Activated naive CD4-positive, alpha-beta T cell treated with anti-CD3 and anti-CD28 coated beads, Interleukin-2, amount 10 ng/mL, durations not matched to agents 7 days and 5 days (primary cell): ENCODE results near the gene ABCB8.

Source experiments
- CTCF ChIA-PET: fragments of 350-600 bp; sonication (Branson Sonifier 250); formaldehyde crosslinking; loops from one replicate; lab custom pipeline; 2021; ENCODE audit warnings: antibody characterized with exemption; lab: Charles Lee
- DNase-seq: peaks from one replicate; pipeline ENCODE4 v3.0.0-alpha.2; 2020
- H3K27ac Mint-ChIP-seq: one replicate; pipeline ENCODE4 v1.8.0; 2021; ENCODE audit warnings: mild to moderate bottlenecking, moderate library complexity, mixed read lengths
- H3K27me3 Mint-ChIP-seq: one replicate; pipeline ENCODE4 v1.8.0; 2021; ENCODE audit warnings: mild to moderate bottlenecking, mixed read lengths
- H3K36me3 Mint-ChIP-seq: one replicate; pipeline ENCODE4 v1.8.0; 2021; ENCODE audit warnings: mixed read lengths
- H3K4me1 Mint-ChIP-seq: one replicate; pipeline ENCODE4 v1.8.0; 2021; ENCODE audit warnings: mixed read lengths
- H3K4me3 Mint-ChIP-seq: one replicate; pipeline ENCODE4 v1.8.0; 2021; ENCODE audit warnings: mild to moderate bottlenecking, moderate library complexity, mixed read lengths
- H3K9me3 Mint-ChIP-seq: one replicate; pipeline ENCODE4 v1.8.0; 2021; ENCODE audit warnings: mixed read lengths

ABCB8 gene

GRCh38 chr7:151076863-151077704 lies 48.8 kb downstream of the ABCB8 start:
- H3K4me1 Mint-ChIP-seq = peaks cover 27% of the 10 kb centered on the region
- H3K27ac Mint-ChIP-seq = no peak overlapping the region
- H3K4me3 Mint-ChIP-seq = no peak overlapping the region
- no peak for DNase-seq
- CTCF ChIA-PET = interaction anchor here (1.1 to 1.6 kb wide), 6 partner anchors 14 to 115 kb away, joined by 3 to 4 read pairs (median 4); no protein-coding TSS in a partner anchor
- no peaks in the 10 kb centered on the region for H3K27me3 Mint-ChIP-seq
- no peaks in the 10 kb centered on the region for H3K9me3 Mint-ChIP-seq
- H3K36me3 Mint-ChIP-seq = peaks cover 29% of the 10 kb centered on the region

GRCh38 chr7:151077705-151078232 lies 49.5 kb downstream of the ABCB8 start:
- peak overlapping the region; percentile 54 for H3K4me3 Mint-ChIP-seq
- no peak for DNase-seq
- no peak overlapping the region for H3K27ac Mint-ChIP-seq
- CTCF ChIA-PET = interaction anchor here (1.2 to 1.6 kb wide), 3 partner anchors 14 to 34 kb away, joined by 3 to 4 read pairs (median 4); no protein-coding TSS in a partner anchor
- H3K36me3 Mint-ChIP-seq = peaks cover 29% of the 10 kb centered on the region
- H3K9me3 Mint-ChIP-seq = no peaks in the 10 kb centered on the region
- peaks cover 33% of the 10 kb centered on the region for H3K4me1 Mint-ChIP-seq
- no peaks in the 10 kb centered on the region for H3K27me3 Mint-ChIP-seq

DNA sequence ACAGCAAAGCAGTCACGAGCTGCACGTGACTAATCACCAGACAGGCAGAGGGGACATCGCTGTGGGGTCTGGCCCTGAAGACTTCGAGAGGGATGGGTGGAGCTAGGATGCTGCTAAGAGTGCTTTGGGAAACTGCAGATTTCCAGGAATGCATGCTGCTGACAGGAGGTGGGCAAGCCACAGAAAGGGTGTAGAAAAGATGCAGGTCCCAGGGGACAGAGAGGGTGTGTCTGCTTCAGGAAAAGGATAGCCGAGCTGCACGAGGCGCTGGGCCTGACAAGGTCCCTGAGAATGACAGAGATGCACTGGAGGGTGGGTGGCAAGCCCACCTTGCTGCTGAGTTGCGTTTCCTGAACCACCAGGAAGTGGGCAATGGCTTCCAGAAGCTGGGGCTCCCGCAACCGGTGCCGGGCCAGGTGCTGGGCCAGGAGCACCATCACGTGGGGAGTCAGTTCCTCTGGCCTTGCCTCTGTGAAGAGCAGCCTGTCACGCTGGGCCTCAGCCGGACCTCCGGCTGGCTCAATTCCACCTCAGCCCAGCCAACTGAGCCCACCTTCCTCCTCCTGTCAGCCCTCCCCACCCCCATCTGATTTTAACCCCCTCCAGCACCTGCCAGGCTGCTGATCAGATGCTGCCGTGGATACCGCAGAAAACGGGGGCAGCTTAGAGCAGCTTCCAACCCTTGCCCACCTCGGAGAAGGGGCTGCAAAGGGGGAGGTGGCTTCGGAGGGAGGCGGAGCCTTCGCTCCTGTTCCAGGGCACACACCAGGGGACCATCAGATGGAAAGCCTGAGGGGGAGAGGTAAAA lies 50.2 kb downstream of the ABCB8 start:
- Mint-ChIP-seq H3K27ac (no peak overlapping the region), H3K36me3 (peaks cover 30% of the 10 kb centered on the region), H3K9me3 (no peaks in the 10 kb centered on the region), H3K4me1 (peaks cover 35% of the 10 kb centered on the region), H3K4me3 (peak overlapping the region; percentile 91), H3K27me3 (peaks cover 1% of the 10 kb centered on the region)
- CTCF ChIA-PET = interaction anchor here (1.2 to 1.6 kb wide), 3 partner anchors 13 to 33 kb away, joined by 3 to 4 read pairs (median 4); no protein-coding TSS in a partner anchor
- DNase-seq = no peak

- H3K27ac Mint-ChIP-seq = peak overlapping the region; percentile 87
- H3K4me1 Mint-ChIP-seq = peaks cover 42% of the 10 kb centered on the region
- H3K4me3 Mint-ChIP-seq = peak overlapping the region; percentile 91
- peaks cover 5% of the 10 kb centered on the region for H3K27me3 Mint-ChIP-seq
- CTCF ChIA-PET = no interaction called here
- H3K36me3 Mint-ChIP-seq = peaks cover 27% of the 10 kb centered on the region
- DNase-seq = no peak
- H3K9me3 Mint-ChIP-seq = no peaks in the 10 kb centered on the region
Measured at GRCh38 chr7:151079199-151079910, 51.1 kb downstream of the ABCB8 start.

GRCh38 chr7:151080067-151080521 lies 51.8 kb downstream of the ABCB8 start:
- no peaks in the 10 kb centered on the region for H3K9me3 Mint-ChIP-seq
- peaks cover 46% of the 10 kb centered on the region for H3K4me1 Mint-ChIP-seq
- H3K36me3 Mint-ChIP-seq = peaks cover 24% of the 10 kb centered on the region
- CTCF ChIA-PET = no interaction called here
- peak; percentile 50 for DNase-seq
- H3K27me3 Mint-ChIP-seq = peaks cover 13% of the 10 kb centered on the region
- H3K27ac Mint-ChIP-seq = peak overlapping the region; percentile 87
- peak overlapping the region; percentile 91 for H3K4me3 Mint-ChIP-seq

DNA sequence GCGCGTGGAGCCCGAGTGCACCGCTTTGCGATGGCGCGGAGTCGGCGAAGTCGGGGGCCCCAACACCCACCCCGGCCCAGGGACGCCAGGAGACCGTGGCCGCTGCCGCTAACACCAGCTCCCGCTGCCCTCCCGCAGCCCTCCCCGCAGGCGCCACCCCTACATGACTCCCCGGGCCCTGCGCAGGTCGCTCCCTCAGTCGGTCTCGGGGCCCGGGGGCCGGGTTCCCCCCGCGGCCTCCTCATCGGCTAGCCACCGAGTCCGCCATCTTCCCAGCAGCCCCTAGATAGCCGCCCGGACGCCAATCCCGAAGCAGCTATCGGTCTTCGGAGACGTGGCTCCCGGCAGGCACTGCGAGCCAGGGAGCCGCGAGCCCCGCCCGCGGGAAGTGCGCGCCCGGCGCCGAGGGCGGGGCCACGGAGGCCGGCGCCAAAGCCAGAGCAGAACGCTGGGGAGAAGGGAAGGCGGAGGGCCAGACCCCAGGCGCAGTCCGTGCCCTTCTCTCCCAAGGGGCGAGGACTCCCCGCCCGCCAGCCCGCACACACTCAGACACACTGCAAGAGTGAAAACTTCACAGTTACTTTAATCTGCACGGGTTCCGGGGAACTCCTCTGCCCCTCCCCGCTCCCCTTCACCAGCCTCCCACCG lies 52.4 kb downstream of the ABCB8 start, which contains the start of gene FASTK:
Gene FASTK (minus strand): TSS at position 288 of the 648 bp plus-strand sequence. CDS start 43 bp downstream, at position 245.
- Mint-ChIP-seq H3K4me3 (peak within 1 kb of the TSS; percentile 91), H3K4me1 (peaks cover 52% of the 10 kb centered on the region), H3K36me3 (peaks cover 18% of the 10 kb centered on the region), H3K27ac (peak within 1 kb of the TSS; percentile 87), H3K27me3 (peaks cover 18% of the 10 kb centered on the region), H3K9me3 (no peaks in the 10 kb centered on the region)
- CTCF ChIA-PET = no interaction called here
- peak; percentile 93 for DNase-seq

DNA sequence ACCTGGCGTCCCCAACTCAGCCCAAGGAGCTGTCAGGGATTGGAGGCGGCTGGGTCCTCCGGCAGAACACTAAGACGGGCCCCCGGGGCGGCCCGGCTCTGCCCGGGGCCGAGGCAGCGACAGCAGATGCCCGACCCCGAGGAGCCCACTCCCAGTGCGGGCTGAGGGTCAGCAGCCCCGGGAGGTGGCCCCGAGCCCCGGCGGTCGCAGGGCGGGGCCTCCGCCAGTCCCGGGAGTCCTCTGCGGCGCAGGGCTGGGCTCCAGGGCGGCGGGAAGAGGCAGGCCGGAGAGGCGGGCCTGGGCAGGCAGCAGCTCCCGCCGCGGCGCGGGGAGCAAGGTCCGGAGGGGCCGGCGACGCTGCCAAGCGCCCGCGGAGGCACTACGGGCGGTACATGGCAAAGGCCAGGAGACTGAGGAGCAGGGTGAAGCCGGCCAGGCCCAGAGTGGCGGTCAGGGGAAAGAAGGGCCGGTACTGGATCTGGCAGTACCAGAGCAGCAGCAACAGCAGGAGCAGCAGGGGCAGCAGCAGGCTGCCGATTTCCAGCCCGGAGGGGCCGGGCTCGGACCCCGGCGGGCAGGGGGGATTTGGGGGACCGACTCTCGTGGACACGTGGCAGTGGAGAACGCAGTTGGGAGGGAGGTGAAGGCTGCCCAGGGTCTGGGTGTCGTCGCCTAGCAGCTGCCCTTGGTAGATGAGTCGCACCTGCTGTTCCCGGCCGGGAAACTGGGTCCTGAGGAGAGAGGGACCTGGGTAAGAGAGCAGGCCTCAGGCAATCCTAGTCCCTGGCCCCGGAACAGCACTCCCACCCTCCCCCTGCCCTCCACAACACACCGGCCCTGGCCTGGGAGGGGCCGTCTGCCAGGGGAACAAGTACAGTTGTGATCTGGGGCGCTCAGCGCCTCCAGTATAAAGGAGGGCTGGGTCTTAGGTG lies 53.2 kb downstream of the ABCB8 start:
- CTCF ChIA-PET = no interaction called here

DNA sequence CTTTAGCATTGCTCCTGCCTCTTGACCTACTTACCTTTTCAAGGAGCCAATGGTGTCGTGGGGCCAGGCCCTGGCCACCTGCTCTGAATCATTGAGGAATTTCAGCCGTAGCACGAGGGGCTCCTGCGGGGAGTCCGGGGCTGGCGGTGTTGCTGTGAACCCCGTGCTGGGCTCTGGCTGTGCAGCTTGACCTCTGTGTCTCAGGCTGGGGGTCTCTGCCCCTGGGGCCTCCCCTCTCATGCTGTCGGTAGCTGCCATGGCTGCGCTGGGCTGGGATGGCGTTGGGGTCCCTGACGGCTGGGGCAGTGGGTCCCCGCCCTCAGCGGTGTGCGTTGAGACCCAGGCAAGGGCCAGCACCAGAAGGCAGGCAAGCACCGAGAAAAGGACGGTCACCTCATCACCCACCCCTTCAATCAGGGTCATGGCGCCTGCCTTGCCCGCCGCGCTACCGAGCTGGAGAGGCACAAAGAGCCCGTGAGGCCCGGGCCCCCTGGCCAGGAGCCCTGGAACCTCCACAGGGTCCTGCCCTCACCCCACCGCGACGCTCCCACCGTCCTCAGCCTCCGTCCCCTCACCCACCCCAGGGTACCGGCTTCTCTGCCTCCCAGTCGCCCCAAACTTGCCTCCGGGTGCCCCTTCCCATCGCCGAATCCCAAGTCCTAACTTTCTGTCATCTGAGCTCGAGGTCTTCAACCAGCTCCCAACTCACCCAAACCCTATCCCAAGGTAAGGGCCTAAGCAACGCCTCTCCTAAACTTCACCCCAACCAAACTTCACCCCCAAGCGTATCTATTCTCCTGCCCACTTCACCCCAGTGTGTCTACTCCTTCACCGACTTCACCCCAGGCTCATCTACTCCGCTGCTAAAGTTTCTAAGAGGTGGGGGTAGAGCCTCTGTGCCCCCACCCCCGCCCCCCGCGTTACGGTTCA lies 54.2 kb downstream of the ABCB8 start:
- DNase-seq = no peak
- no peaks in the 10 kb centered on the region for H3K9me3 Mint-ChIP-seq
- peaks cover 31% of the 10 kb centered on the region for H3K27me3 Mint-ChIP-seq
- CTCF ChIA-PET = interaction anchor here (0.8 to 1.1 kb wide), 2 partner anchors 14 to 64 kb away, joined by 3 to 4 read pairs; no protein-coding TSS in a partner anchor
- peak overlapping the region; percentile 83 for H3K27ac Mint-ChIP-seq
- peaks cover 60% of the 10 kb centered on the region for H3K4me1 Mint-ChIP-seq
- peak overlapping the region; percentile 85 for H3K4me3 Mint-ChIP-seq
- peaks cover 13% of the 10 kb centered on the region for H3K36me3 Mint-ChIP-seq

More for the DNA sequence above, 53.2 kb downstream of the ABCB8 start:
- Mint-ChIP-seq H3K27me3 (peaks cover 23% of the 10 kb centered on the region), H3K4me3 (peak overlapping the region; percentile 91), H3K9me3 (no peaks in the 10 kb centered on the region), H3K36me3 (peaks cover 14% of the 10 kb centered on the region), H3K27ac (no peak overlapping the region), H3K4me1 (peaks cover 56% of the 10 kb centered on the region)
- no peak for DNase-seq

- Mint-ChIP-seq H3K27me3 (peaks cover 39% of the 10 kb centered on the region), H3K27ac (peak within 1 kb of the TSS; percentile 83), H3K4me1 (peaks cover 59% of the 10 kb centered on the region), H3K36me3 (peaks cover 10% of the 10 kb centered on the region), H3K9me3 (no peaks in the 10 kb centered on the region), H3K4me3 (peak within 1 kb of the TSS; percentile 85)
- CTCF ChIA-PET = interaction anchor here (0.8 to 1.3 kb wide), 3 partner anchors 15 to 65 kb away, joined by 3 to 4 read pairs (median 4); no protein-coding TSS in a partner anchor
- peak; percentile 92 for DNase-seq
Measured at GRCh38 chr7:151083071-151083823, 55.0 kb downstream of the ABCB8 start, which contains the start of gene TMUB1. TMUB1 (minus strand) TSS chr7:151083493; CDS start chr7:151082563, 930 bp downstream.

- no peak for DNase-seq
- Mint-ChIP-seq H3K4me3 (peak overlapping the region; percentile 85), H3K27me3 (peaks cover 44% of the 10 kb centered on the region), H3K9me3 (no peaks in the 10 kb centered on the region), H3K4me1 (peaks cover 57% of the 10 kb centered on the region), H3K36me3 (peaks cover 10% of the 10 kb centered on the region), H3K27ac (peak overlapping the region; percentile 11)
- CTCF ChIA-PET = interaction anchor here (1.3 kb wide), 1 partner anchor 65 kb away, joined by 4 read pairs; no protein-coding TSS in a partner anchor
Measured at GRCh38 chr7:151083824-151084160, 55.5 kb downstream of the ABCB8 start.

DNA sequence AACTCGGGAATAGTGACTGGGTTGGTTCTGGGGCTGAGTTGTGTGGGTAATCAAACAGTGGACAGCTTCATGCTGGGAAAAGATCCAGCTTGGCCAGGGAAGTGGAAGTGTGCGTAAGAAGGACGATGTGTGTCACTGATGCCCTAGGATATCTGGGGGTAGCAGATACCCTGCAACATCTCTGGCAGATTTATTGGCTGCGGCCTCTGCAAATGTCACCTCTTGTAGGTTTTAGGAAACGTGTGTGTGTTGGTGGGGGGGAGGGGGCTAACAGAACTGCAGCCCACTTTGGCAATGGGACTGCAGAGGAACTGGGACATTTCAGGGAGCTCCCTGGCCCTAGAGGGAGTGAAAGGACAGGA lies 57.1 kb downstream of the ABCB8 start:
- H3K27me3 Mint-ChIP-seq = peaks cover 58% of the 10 kb centered on the region
- no peak for DNase-seq
- CTCF ChIA-PET = interaction anchor here (1.0 to 1.7 kb wide), 3 partner anchors 10 to 30 kb away, joined by 3 to 4 read pairs (median 4); no protein-coding TSS in a partner anchor
- no peaks in the 10 kb centered on the region for H3K9me3 Mint-ChIP-seq
- H3K4me1 Mint-ChIP-seq = peaks cover 48% of the 10 kb centered on the region
- peaks cover 6% of the 10 kb centered on the region for H3K36me3 Mint-ChIP-seq
- H3K27ac Mint-ChIP-seq = peak overlapping the region; percentile 34
- H3K4me3 Mint-ChIP-seq = peak overlapping the region; percentile 82
